NCI-H2196 (cell line): ENCODE measurements around the gene PURA.

ENCODE experiments used
- DNase-seq: peaks from one replicate; lab custom pipeline; 2025; ENCODE audit not compliant: unreplicated experiment; lab: John Stamatoyannopoulos, UW

The PURA gene

DNA sequence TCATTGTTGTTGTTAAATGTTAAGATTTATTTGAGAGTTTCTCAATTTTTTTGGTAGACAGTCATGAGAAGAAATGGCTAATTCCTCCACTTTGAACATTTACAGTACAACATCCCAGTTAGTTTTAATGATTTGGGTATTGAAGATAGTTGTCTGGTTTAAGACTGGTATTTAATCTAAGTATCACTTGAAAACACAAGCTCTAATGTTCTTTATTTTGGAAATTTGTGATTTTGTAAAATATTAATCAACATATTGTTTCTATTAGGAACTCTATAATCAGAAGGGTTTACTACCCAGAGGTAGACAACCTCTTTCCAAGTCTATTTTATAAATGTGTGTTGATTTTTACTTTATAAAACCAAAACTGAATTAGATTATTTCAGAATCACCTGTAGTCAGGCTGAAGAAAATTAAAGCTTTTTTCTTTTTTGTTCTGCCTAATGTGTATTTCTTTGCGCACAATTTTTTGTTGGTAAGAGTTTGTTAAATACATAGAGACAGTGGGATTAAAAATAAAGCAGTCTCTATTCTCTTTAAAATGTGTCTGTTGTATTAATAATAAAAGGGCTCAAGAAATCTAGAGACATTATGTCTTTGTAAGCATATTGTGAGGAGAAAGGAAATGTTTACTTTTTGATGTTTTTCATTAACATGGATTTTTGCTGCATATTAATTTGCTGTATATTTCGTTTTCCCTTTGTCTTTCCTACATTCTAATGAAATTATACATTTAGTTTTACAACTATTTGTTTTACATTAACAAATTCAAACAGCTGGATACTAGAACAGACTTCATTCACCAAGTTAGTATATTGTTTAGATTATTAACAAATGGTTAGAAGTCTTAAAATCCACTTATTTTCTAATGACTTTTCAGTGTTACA is 3.9 kb upstream of the PURA start:
- no peak for DNase-seq

DNA sequence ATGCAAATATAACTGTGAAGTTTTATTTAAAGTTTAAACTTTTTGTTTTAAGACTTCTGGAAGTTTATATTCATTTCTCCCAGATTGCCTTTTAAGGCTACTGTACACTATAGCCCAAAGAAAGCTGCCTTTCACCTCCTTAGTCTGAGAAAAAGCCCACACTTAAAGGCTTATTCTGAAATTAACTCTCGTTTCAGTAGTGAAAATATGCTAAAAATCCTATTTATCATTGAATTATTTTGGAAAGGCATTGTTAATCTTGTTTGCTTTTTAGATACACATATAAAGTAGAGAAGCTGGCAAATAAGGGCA is 3.3 kb upstream of the PURA start:
- no peak for DNase-seq

DNA sequence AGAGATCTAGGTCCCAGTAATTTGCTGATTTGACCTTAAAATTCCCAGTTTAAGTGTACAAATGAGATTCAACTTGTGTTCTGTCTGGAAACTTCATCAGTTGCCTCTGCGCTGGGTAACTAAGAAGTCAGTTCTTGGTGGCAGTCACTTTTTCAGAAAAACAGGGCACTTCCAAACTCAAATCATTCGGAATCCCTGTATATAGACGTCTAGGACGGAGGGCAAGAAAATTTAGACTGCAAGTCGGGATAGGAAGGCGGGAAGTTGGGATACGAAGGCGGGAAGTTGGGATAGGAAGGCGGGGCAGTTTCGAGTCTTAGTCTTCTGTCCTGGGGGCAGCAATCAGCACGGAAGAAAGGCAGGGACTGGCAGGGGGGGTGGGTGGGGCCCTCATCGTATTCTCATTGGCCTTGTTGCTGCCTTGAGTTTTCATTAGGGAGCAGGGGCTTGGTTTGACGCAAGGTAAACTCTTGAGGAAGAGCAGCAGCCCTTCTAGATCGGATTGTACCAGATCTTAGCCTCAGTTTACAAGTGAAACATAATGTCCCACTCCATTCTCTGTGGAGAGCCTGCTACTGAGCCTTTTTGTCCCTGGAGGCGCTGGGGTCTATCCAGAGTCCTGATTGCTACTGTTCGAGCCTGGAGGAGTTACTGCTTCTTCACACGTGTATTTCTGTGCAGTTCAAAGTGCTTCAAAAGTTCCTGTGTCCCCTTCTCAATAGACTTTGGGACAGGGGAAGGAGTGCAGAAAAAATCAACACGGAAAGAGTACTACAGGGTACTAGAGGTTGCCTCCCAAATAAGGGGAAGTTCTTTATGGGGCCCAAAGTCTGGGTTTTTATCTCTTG is 2.7 kb upstream of the PURA start:
- no peak for DNase-seq

DNA sequence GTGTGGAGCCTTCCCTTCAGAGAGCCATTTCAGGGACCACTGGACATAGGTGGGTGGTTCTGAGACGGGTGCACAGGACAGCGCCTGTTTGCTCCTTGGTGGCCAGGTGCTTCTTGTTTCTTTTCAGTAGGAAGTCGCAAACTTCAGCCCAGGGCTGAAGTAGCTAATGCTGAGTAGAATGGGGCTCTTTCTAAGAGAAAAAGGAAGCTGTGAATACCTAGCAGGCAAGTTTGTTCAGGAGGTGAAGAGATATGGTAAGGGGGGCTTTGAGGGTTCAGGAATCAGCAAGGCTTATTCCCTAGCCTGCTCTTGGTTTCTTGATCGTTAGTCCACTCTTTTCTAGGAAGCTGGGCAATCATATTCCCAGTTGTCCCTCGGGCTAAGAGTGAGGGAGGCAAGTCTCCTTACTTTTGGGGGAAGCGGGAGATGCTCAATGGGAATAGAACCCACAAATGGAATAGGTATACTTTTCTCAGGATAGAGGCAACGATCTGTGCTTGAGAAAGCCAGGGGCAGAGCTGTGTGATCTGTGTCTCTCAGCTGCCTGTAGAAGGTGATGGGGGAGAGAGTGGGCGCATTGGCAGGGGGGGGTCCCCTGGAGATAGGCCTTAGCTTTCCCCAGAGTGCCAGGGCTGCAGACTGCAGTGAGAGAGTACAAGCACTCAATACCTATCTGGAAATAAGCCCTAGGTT is 1.9 kb upstream of the PURA start:
- no peak for DNase-seq

DNA sequence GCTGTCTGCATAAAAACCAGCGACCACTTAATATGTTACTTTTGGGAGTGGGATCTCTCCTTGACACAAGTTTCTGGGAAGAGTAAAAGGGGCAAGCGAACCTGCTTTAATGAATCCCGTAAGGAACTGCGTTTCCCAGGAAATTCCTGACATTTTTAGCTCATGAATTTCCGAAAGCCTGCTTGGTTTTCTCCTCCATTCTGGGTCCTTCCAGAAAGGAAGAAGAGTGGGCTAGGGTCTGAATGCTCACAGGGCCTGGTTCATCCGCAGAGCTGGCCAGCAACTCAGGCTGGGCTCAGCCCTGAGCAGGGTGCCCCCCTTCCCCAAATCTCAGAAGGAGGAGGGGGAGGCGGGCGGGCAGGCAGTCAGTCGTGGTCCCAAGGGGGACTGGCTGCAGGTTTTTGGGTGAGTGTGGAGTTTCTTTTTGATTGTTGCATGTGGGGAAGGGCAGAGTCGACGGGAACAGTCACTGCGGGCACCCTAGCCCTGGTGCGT is 1.2 kb upstream of the PURA start:
- no peak for DNase-seq

DNA sequence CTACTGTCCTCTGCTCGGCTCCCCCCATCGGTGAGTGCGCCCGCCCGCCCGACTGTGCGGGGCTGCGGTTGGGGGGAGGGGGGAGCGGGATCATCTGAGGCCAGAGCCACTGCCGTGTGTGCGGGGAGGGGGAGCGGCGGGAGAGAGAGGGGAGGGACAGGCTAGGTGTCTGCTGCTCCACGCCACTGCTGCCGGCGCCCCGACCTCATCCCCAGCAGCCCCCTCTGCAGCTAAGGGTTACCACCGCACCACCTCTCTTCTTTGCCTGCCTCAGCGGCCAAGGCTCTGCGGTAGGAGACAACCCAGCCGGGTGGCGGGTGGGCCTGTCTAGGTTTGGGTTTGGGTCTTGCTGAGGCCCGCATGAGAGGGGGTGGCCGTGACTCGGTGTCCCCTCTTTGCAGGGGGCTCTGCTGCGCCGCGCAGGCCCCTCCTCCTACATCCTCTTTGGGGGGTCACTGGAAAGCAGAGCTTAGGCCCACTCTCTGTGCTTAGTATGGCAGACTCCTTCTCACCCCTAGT is 670 bp upstream of the PURA start:
- DNase-seq: no peak

DNA sequence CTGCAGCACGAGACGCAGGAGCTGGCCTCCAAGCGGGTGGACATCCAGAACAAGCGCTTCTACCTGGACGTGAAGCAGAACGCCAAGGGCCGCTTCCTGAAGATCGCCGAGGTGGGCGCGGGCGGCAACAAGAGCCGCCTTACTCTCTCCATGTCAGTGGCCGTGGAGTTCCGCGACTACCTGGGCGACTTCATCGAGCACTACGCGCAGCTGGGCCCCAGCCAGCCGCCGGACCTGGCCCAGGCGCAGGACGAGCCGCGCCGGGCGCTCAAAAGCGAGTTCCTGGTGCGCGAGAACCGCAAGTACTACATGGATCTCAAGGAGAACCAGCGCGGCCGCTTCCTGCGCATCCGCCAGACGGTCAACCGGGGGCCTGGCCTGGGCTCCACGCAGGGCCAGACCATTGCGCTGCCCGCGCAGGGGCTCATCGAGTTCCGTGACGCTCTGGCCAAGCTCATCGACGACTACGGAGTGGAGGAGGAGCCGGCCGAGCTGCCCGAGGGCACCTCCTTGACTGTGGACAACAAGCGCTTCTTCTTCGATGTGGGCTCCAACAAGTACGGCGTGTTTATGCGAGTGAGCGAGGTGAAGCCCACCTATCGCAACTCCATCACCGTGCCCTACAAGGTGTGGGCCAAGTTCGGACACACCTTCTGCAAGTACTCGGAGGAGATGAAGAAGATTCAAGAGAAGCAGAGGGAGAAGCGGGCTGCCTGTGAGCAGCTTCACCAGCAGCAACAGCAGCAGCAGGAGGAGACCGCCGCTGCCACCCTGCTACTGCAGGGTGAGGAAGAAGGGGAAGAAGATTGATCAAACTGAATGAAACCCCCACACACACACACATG is 654 bp downstream of the PURA start:
- DNase-seq: peak; percentile 28

DNA sequence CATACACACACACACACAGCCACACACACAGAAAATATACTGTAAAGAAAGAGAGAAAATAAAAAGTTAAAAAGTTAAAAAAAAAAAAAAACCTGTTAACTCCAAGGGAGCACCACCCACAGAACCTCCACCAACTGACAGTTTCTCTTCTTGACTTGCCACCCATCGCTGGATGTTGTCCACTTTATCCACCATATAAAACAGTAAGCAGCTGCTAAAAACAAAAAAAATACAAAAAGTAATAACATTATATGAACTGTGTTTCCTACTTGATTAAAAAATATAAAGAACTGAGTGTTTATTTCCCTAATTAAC is 1.2 kb downstream of the PURA start:
- DNase-seq: no peak

DNA sequence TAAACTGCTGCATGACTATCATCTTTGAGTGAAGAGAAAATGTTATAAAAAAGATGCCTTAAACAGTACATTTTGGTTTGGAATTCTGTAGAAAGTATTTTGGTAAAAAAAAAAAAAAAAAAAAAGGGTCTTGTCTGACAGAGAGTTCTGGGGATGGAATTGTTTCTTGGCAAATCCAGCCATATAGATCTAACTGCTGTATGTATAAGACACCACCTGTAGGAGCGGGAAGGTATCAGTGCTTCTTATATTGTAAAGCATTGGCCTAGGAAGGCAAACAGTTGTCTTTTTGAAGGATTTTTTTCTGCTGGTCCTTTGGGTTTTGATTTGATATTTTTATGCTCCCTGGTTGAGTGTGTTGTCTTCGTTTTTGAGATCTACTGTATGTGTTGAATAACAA is 2.8 kb downstream of the PURA start:
- DNase-seq: no peak

DNA sequence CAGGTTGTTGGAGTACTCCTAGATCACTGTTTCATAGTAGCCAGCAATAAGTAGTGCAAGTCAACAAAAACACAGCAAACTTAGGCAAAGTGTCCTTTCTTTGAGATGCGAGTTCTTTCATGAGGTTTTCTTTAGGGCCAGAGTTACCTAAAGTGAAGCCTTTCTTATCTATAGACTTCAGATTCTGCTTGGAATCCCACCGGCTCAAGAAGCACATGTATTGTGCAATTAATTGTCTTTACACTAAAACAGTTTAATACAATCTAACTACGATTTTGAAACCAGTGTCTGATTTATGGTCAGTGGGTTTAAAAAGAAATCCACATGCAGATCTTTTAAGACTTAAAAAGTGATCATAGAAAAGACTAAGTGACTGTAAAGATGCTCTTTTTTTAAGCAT is 3.6 kb downstream of the PURA start:
- DNase-seq: no peak

DNA sequence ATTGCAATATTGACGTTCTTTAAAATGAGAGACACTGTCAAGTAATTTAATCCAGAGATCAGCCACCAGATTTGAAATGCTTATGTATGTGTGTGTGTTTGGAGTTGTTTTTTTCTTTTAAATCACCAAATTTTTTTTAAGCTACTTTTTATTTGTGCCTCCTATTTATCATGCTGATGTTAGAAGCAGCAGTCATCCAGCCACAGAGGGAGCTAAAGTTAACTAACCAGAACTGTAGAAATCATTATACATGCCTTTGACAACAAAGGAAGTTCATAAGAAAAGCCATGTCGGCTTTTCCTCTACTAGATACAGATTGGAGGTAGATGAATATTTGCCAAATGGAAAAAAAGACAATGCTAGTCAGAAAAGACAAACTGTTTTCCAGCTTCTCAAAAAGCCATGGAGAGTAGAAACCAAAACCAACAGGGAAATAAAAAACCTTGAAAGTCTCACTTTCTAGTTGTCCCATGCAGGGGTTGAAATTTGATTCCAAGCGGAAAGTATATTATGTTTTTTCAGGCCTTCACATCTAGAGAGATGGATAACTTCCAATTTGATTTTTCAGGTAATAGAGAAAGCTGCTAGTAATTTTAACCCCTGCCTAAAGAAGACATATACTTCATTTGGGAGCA is 4.5 kb downstream of the PURA start:
- DNase-seq: no peak

DNA sequence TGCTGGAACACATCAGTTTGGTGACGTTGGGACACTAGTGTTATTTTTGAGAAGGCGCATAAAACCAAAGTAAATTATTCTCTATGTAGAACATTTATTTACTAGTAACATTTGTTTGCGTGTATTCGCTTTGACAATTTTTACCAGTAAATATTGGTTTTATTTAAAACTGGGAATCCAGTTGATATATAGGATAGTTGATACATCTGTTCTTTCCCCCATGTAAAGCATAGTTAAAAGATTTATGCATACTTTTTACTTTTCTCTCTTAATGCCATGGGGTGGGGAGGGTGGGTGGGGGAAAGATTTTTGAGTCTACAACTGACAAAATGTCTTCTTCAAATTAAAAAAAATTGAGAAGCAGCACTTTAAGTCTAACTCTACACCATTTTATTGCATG is 11.7 kb downstream of the PURA start, which contains the start of gene IGIP:
Gene IGIP, plus strand, starts transcription at position 301 of the 400 bp plus-strand sequence. CDS start 2,540 bp downstream, outside the sequence.
- no peak for DNase-seq

DNA sequence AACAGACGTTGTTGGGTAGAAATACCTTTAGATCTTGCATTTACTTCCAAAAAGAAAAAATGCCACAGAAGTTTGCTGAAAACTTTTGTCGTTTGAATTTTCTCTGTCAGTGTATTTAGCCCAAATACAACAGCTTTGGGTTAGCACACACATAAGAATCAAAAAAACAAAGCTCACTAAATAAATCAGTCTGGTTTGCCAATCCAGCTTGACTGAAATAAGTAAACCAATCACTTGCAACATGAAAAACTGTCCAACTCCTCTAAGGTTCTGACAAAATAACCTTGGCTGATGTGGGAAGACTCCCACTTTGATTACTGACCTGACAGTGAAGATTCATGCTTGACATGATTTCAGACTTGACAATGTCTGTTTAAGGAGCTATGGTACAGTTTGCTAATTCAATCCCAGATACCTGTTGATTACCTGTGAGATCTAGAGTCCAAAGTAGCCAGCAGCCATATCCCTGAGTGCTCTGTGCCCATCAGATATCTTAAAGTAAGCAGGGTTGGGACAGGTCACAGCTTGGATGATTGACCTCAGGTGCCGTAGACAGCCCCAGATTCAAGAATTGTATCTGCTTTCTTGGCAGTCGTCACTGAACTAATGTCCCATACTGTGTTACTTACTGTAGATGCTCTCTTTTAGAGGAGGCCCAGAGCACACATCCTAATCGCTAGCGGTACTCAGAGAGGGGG is 12.6 kb downstream of the PURA start:
- no peak for DNase-seq

DNA sequence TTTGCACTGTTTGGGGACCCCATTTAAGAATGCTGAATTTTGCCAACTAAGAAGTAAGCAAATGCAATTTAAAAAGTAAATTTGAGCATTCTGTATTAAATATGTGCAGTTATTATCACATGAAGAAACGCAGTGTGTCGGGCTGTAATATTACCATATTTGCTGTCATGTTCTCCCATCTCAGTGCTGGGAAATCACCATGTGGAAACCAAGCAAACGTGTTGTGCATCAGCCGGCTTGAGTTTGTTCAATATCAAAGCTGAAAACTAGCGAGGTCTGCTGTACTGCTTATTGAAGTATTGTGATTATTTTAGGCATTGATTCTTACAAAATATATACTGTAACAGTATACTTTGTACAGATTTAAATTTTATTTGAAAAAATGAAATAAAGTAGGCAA is 14.5 kb downstream of the PURA start:
- no peak for DNase-seq

DNA sequence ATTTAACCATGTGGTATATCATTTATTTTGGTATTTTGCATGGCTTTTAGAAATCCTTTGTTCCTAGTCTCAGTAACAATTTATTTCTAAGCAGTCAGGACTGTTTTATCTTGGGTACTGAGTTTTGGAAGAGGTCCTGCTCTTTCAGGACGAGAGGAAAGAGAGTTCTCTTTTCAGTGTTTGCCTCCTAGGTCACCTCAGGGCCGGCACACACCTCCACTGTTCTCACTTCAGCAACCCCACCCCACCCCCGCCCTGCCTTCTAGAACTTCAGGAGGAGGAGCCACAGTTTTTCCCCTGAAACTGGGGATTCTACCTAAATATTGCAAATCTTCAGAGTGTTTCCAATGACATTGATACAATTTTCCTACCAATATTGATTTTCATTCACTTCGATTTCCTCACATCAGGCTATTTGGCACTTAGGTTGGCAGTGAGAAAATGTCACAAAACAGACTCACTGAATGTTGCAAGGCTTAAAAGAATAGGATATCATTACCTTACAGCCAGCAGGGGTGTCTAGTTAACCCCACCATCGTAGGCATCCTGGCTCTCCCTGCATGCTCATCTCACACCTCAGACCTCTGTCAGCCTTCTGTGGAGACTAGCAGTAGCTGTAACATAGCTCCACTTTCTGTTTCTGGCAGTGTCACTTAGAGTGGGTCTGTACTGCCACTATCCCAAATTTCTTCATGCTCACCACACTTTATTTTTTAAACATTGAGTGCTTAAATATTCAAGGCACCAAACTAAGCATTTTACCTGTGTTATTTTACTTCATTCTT is 17.2 kb downstream of the PURA start:
- DNase-seq: no peak

DNA sequence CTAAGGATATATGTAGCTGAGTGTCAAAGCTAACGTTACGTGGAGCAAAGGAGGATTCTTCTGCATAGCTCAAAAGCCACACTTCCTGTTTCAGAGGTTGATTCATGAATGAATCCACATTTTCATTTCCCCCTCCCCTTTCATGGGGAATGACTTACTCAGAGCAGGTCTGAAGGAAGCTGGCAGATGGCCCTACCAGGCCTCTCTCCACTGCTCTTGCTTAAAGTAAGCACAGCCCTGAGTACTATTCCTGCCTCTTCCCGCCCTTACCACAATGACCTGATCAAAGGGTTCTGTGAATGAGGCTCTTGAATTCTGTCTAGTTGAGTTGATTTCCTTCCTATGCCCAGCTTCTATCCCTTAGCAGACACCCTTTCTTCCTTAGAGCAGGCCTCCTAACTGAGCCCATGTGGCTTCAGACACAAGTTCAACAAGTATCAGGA is 18.1 kb downstream of the PURA start:
- DNase-seq: peak; percentile 54

DNA sequence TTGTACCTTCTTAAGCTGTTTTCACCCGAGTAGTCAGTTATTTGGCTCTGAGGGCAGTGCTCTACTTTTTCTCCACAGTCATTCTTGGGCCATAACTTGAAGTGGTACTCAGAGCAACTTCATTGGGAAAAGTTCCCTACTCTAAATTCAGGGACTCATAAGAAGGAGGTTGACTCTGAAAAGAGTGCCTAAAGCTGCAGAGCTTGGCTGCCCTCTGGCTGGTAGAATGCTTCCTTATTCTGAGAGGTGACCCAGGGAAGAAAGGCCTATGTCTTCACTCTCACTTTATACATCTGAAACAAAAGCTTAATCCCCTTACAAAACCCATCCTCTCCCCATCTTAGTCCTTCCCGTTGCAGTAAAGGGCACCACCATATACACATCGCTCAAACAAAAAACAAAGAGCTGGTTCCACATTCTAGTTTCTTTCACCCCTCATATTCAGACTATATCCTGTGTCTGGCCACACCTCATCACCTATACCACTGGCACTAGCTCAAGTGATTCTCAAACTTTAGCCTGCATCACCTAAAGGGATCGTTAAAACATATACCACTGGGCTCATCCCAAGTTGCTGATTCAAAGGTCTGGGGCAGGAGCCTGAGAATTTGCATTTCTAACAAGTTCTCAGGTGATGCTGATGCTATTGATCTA is 19.7 kb downstream of the PURA start:
- DNase-seq: no peak

DNA sequence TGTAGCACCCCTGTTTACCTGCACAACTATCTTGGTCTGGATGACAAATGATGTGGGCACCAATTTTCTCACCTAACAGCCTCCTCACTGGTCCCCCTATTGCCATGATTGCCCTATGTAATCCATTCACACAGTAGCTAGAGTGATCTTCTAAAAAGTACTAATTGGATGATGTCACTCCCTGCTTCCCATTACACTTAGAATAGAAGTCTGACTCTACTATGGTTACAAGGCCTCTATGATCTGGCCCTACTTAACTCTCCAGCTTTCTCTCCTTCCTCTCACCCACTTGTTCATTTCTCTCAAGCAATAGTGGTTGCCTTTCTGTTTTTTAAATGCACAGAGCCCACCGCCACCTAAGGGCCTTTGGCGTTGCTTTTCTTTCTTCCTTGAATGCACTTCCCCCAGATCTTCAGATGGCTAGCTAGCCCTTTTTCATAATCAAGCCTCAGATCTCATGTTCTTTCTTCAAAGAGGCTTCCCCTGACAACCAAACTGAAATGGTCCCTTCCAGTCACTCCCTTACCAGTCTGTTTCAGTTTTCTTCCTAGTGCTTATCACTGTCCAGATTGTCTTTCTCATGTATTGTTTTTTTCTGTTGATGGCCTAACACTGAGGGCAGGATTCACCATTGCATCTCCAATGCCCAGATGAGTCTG is 20.5 kb downstream of the PURA start:
- DNase-seq: no peak
